Stimulated activated CD8-positive, alpha-beta memory T cell treated with anti-CD3 and anti-CD28 coated beads, Interleukin-2, amount 100 ng/mL, for 48 hours (primary cell): ENCODE results near the gene MINK1.
A peak's percentile ranks its signal among the peaks of the same experiment; 100 is the strongest.

ENCODE experiments used
- DNase-seq, 2 donors: peaks; one replicate each; pipeline ENCODE4 v3.0.0-alpha.2; 2020; ENCODE audit warnings: low read depth in 2 of 2

The MINK1 gene

DNA sequence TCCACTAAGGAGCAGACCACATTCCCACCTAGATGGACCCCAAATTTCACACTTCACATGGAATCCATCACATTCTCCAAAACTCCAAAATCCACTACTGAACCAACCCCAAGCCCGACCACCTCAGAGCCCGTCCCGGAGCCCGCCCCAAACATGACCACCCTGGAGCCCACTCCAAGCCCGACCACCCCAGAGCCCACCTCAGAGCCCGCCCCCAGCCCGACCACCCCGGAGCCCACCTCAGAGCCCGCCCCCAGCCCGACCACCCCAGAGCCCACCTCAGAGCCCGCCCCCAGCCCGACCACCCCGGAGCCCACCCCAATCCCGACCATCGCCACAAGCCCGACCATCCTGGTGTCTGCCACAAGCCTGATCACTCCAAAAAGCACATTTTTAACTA, 100.5 kb downstream of the MINK1 start:
- no peak for DNase-seq

DNA sequence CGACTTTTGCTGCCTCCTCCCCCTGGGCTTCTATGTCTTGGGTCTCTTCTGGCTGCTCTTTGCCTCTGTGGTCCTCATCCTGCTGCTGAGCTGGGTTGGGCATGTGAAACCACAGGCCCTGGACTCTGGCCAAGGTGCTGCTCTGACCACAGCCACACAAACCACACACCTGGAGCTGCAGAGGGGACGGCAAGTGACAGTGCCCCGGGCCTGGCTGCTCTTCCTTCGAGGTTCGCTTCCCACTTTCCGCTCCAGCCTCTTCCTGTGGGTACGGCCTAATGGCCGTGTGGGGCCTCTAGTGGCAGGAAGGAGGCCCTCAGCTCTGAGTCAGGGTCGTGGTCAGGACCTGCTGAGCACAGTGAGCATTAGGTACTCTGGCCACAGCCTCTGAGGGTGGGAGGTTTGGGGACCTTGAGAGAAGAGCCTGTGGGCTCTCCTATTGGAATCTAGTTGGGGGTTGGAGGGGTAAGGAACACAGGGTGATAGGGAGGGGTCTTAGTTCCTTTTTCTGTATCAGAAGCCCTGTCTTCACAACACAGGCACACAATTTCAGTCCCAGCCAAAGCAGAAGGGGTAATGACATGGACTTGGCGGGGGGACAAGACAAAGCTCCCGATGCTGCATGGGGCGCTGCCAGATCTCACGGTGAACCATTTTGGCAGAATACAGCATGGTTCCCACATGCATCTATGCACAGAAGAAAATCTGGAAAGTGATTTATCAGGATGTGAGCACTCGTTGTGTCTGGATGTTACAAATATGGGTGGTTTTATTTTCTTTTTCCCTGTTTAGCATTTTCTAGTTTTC, 101.2 kb downstream of the MINK1 start:
- DNase-seq = no peak

DNA sequence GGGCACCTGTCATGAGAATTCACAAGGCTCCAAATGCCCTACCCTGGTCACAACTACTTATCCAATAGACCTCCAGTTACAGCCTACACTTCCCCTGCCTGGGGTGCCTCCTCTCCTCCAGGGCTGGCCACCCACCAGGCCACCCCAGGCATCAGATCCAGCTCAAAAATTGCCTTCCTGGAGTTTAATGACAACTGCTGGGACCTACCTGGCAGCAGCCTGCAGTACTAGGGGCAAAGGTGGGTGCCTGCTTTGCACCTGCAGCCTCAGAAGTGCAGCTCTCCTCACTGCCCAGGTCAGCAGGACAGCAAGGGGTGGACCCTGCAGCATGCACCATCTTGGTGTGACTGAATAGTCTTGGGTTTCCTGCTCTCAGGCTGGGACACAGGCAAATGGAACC, 102.5 kb downstream of the MINK1 start:
- DNase-seq = no peak

DNA sequence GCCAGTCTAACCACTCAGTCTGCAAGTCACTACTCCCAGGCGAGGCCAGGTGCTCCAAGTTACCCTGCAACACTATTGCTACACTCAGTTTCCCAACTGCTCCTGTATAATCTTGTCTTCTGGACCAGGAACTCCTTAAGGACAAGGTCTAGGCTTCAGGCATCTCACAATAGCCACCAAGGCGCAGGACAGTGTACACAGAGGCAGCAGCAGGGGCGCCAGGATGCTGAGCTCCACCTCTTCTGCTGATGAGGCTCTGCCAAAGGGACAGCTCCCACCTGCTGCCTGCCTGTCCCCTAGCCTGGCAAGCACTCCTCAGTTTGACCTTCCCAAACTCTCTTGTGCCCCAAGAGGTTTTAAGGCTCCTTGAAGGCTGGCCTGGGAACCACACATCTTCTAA, 103.3 kb downstream of the MINK1 start:
- no peak for DNase-seq

DNA sequence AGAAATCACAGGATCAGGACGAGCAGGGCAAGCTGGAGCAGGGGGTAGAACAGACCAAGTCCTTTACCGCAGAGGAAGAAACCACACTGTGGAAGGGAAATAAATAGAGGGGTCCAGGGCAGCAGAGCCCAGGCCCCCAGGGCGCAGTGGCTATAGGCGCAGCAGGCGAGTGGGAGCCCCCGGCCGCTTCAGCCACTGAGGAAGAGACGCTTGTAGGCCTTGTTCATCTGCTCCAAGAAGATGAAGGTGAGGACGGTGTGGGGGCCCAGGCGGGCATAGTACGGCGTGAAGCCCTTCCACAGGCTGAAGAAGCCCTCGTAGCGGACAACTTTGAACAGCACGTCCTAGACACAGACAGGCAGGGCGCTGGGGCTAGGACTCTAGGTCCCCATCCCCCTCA, 104.4 kb downstream of the MINK1 start:
- no peak for DNase-seq

DNA sequence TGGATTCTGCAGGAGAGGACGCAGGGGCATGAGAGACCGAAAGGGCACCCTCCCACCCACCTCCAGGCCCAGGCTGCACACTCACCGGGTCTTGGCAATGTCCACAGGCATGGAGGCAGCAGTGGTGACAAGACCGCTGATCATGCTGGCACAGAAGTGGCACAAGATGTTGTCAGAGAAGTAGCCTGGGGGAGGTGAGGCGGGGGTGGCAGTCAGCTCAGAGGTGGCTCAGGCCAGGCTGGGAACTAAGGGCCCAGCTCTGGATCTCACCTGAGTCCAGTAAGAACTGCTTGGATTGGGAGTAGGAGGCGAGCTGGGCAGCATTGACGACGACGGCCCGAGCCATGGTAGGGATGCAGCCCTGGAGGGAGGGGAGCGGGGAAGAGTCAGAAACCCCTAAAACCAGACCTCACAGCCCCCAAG, 104.9 kb downstream of the MINK1 start:
- no peak for DNase-seq

DNA sequence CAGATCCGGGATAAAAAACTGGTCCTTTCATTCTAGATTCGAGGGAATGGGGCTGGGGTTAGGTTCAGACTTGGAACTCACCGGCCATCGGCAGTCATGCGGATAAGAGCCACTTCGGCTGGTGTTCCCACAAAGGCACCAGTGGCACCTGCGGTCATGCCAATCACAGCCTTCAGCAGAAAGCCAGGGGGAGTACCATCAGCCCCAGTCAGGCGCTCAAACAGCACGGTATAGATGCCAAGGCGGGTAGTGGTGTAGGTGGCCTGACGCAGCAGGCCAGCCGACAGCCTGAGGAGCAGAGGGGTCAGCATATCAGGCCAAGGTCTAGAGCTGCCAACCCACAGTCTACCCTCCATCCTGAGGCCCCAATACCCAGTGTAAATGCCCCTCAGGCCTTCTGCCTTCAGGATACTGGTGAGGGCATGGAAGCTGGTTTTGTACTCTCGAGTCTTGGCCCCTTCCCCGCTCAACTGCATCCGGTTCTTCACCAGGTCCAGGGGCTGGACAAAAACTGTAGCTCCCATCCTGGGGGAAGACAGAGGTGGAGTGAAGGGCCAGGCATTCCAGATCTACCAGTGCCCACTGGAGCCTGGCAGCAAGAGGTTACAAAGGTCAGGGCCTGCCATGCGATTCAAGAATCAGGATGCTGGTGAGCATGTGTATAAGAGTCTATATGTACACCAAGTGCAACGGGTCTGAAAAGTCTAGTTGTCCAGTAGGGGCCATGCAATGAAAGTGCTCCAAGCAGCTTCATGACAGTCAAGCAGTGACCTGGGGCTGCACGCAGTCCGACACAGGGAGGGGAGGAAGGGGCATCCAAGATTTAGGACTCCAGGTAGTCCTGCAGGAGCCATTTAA, 105.8 kb downstream of the MINK1 start:
- DNase-seq = no peak

DNA sequence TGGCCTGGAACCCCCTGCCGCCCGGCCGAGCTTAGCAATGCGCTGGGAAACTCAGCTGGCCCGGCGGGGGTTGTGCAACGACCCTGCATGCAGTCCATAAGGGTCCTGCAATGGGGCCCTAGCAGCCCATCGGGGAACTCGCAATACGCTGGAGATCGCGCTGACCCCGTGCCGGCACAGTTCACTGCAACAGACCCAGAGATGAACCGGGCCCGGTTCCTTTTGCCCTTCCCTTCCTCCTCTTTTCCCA, 106.3 kb downstream of the MINK1 start:
- no peak for DNase-seq

DNA sequence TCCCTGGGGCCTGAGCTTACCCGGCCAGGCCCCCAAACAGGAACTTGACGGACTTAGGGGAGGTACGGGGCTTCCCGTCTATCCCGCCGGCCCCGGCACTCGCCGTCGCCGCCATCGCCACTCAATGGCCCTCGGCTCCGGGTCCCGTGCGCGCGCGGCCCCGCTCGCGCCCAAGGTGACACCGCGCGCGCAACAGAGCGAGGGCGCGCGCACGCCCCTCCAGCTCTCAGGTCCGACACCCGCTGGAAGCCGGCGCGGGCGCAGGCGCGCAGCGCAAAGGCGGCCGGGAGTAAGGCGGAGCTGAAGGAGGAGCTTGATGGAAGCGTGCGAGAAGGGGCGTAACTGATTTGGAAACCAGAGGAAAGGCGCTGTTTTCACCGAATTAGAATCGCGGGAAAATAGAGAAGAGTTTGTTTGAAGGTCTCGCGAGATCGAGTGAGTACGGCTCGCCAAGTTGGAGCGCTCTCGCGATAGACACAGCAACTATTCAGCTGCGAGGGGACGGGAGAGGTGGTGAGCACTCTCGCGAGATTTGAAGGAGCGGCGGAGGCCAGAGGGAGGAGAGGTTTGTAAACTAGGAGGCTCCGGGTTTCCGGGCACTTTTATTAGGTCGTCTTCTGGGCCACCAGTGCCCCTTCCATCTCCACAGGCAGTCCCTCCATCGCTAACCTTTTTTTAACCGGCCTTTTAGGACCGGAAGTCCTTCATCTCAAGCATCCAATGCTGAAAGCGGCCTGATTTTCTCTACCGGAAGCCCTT, 106.8 kb downstream of the MINK1 start, which contains the start of the genes RNF167 and SLC25A11:
TSS of gene RNF167 (plus strand) at position 473 of the 759 bp plus-strand sequence. CDS start 642 bp downstream, outside the sequence.
TSS of gene SLC25A11 (minus strand) at position 251 of the 759 bp plus-strand sequence. CDS start at position 115, 136 bp downstream.
- peak; percentile 87 to 91 for DNase-seq

DNA sequence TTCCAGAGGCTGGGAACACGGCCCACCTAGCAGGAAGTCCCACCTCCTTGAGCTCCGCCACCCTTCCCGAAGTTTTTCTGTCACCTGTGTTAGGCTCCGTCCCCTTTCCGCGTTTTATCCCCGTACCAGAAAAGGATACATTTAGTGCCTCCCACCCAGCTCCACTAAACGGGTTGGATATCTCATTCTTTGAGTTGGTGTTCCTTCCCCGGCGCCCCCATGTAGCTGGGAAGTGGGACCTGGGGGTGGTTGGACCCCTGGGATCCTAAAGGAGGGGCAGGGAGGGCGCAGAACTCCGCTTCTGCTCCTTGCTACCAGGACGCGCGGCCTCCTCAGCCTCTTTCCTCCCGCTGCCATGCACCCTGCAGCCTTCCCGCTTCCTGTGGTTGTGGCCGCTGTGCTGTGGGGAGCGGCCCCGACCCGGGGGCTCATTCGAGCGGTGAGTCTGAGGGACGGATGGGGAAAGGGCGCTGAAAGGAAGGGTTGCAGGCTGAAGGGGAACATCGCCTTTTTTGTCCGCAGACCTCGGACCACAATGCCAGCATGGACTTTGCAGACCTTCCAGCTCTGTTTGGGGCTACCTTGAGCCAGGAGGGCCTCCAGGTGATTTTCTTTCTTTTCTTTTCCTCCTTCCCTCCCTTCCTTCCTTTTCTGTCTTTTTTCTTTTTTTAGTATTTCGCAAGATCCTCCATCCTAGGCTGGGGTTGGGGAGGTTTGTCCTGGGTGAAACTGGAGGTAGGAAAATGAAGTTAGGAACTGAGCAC, 107.6 kb downstream of the MINK1 start:
- DNase-seq = peak; percentile 23 to 39

DNA sequence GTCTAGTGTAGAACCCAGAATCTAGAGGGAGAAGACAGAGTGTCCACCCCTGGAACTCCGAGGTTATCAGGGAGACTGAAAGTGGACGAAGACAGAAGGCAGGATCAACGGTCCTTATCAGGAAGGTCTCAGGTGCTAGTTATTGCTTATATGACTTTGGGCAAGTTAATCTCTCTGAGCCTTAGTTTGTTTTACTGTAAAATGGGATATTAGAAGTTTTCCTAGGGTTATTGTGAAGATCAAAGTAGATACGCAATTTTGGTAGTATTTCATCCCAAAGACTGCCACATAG, 108.1 kb downstream of the MINK1 start:
- no peak for DNase-seq

DNA sequence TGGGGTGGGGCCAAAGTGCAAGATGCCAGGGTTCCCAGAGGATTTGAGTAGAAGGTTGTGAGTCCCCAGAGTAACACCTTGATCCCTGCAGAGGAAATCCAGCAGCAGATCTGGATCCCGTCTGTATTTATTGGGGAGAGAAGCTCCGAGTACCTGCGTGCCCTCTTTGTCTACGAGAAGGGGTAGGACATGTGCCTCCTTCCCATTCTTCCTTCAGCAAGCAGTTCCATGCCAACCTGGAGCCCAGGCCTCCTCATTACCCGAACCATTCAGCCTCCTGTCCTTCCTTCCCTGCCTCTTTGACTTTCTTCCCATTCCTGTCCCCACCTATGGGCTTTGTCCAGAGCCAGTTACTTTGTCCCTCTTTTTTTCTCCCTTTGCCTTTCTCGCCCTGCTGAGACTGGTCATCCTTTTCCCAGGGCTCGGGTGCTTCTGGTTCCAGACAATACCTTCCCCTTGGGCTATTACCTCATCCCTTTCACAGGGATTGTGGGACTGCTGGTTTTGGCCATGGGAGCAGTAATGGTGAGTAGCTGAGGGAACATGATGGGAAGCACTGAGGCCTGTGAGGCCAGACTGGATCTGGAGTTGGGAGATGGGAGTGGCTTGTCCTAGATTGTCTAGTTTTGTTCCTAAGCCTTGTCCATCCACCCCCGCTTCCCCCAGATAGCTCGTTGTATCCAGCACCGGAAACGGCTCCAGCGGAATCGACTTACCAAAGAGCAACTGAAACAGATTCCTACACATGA, 109.8 kb downstream of the MINK1 start:
- no peak for DNase-seq

DNA sequence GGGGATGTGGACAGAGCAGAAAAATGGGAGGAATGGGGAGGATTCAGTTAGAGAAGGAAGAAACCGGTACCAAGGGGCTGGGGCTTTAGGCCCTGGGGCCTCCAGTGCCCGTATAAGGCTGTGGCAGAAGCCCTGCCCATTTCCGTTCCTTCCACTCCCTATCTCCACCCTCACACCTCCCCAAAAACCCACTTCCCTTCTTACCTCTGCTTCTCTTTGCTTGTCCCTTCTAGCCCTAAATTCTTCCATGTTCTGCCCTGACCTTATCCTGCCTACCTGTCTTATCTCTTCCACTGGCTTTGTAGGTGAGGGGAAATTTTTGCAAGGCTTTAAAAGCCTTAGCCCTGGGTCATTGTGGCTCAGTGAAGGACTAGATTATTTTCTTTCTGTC, 111.0 kb downstream of the MINK1 start:
- DNase-seq = peak in 1 of 2 donors; percentile 35

DNA sequence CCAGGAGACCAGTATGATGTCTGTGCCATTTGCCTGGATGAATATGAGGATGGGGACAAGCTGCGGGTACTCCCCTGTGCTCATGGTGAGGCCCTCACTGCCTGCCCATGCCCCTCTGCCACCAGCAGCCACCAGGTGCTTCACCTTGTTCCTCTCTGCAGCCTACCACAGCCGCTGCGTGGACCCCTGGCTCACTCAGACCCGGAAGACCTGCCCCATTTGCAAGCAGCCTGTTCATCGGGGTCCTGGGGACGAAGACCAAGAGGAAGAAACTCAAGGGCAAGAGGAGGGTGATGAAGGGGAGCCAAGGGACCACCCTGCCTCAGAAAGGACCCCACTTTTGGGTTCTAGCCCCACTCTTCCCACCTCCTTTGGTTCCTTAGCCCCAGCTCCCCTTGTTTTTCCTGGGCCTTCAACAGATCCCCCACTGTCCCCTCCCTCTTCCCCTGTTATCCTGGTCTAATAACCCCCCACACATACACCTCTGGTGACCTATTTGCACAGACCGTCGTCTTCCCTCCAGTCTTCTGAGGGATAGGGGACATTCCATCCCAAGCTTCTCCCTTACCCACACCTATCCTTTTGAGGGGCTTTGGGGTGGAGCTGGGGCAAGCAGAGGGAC, 111.5 kb downstream of the MINK1 start:
- DNase-seq = peak; percentile 21 to 28

DNA sequence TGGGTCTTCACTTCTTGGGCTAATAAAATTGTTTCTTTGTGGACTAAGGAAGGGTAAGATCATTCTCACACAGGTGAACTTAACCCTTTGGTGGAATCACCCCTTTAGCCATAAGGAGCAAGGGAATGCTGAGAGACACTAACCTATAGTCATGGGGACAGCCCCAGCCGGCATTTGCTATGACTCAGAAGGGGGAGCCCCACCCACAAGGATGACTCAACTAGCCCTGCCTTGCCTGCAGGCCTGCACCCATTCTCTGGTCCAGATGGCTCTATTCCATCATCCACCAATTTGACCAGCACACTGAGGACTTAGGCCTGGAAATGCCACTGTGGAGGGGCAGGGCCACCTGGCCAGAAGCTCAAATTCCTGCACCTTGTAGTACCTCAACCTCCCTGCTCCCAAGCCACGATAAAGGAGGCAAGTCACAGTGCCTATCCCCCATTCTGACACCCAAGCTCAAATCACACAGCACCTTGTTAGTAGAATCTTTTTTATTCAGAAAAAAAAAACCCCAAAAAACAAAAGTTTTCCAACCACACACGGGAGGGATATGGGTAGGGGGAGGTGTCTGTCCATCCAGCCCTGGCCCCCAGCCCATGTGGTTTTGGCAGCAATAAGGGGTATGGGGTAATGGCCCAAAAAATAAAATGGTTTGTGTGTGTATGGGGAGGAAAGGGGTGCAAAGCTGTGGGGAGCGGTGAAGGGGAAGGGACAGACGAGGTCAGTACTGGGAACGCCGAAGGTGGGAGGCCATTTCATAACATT, 112.2 kb downstream of the MINK1 start:
- peak; percentile 73 to 83 for DNase-seq

DNA sequence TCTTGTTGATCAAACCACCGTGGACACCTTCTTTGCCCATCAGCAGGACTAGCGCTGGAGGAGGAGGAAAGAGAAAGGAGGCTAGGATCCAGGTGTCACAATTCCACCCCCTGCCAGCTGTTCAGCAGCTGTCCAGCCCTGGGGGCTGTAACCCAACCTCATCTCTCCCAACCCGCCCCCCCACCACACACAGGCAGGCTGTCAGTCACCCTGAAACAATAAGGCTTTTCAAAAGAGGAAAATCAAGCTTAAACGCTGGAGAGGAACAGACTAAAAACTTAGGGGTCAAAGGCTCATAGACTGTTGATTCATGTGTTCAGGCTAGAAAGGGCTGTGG, 112.8 kb downstream of the MINK1 start:
- no peak for DNase-seq

DNA sequence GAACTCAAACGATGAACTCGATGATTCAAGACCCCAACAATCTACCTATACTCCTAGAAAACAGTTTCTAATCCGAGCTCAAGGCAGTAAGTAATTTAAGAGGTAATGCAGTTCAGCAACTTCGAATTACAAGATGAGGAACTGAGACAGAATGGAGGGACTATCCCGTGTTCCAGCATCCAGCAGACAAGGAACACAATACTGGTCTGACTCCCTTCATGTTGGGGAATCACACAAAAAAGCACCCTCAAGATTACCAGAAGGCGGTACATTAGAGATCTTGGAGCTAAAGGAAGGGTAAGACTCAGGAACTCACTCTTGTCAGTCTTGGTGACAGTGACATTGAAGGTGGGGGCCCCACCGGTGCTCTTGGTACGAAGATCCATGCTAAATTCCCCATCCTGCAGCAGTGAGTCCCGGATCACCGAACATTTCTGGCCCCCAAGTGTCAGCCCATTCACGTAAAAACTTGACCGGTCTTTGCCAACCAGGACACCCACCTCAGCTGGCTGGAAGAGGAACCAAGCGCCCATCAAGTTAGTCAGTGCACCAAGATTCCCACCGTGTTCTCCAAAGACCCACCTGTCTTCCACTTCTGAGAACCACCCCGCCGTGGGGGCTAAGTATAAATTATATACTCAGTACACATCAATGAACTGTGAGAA, 113.3 kb downstream of the MINK1 start:
- DNase-seq = no peak

DNA sequence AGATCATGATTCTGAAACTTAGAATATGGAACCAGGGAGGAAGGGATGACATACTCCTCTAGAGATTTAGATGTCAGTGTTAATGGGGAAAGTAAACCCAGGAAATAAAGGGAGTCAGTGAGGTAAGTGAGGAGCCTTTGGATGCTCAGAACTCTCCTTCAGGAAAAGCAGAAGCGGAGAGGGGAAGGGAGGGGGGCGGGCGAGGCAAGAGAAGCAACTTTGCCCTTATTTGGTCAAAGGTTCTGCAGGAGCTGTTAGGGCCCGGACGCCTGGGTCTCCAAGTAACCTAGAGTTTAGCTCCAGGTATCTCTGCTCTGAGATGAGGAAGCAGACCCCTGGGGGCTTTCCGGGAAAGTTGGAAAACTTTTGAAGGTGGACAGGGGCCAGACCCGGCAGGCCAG, 113.9 kb downstream of the MINK1 start:
- DNase-seq = no peak
